C4-2B (cell line): Measurements from ENCODE around the gene DIP2B.

Experiments
- CTCF ChIP-seq: fragments of 450-650 bp; conservative IDR thresholded peaks from 2 replicates; pipeline ENCODE4 v1.5.1; 2017; ENCODE audit warnings: mild to moderate bottlenecking
- ZFX ChIP-seq: fragments of 450-650 bp; IDR thresholded peaks from 2 replicates; pipeline ENCODE4 v1.6.1; 2017

GRCh38 chr12:50541139-50541538, 36.4 kb downstream of the DIP2B start:
- no peak for TF ChIP-seq ZFX
- TF ChIP-seq CTCF: no peak
